Loucy (cell line): ENCODE data around the gene CCDC57.

ENCODE experiments used
- H2AFZ ChIP-seq: fragments of 200-600 bp; sonication (generic); 2 replicates; pipeline ENCODE4 v1.6.0; 2016; ENCODE audit warnings: antibody characterized with exemption, mild to moderate bottlenecking, low read length, moderate library complexity
- H3F3A ChIP-seq: fragments of 200-600 bp; 2 replicates; pipeline ENCODE4 v1.6.0; 2016; ENCODE audit warnings: antibody characterized with exemption, low read depth, mild to moderate bottlenecking
- H3K27me3 ChIP-seq: fragments of 200-600 bp; sonication (generic); 2 replicates; pipeline ENCODE4 v1.6.1; 2014; ENCODE audit warnings: low read length, mild to moderate bottlenecking; ENCODE audit not compliant: insufficient read depth, poor library complexity, severe bottlenecking
- H3K36me3 ChIP-seq: fragments of 200-600 bp; sonication (generic); 2 replicates; pipeline ENCODE4 v1.6.1; 2016; ENCODE audit warnings: low read length; ENCODE audit not compliant: insufficient read depth
- H3K4me1 ChIP-seq: fragments of 200-600 bp; sonication (generic); 2 replicates; pipeline ENCODE4 v1.5.1; 2014; ENCODE audit warnings: low read length, mild to moderate bottlenecking; ENCODE audit not compliant: insufficient read depth, poor library complexity, severe bottlenecking
- H3K4me2 ChIP-seq: fragments of 200-600 bp; sonication (generic); 2 replicates; pipeline ENCODE4 v1.6.0; 2014; ENCODE audit warnings: antibody characterized with exemption, low read length, low read depth, mild to moderate bottlenecking; ENCODE audit not compliant: poor library complexity, severe bottlenecking
- H3K4me3 ChIP-seq: fragments of 200-600 bp; sonication (generic); 2 replicates; pipeline ENCODE4 v1.5.1; 2014; ENCODE audit warnings: low read length, mild to moderate bottlenecking, mixed read lengths; ENCODE audit not compliant: poor library complexity, severe bottlenecking
- H3K79me2 ChIP-seq: fragments of 200-600 bp; sonication (generic); 2 replicates; pipeline ENCODE4 v1.6.1; 2014; ENCODE audit warnings: low read length; ENCODE audit not compliant: insufficient read depth
- H3K9ac ChIP-seq: fragments of 200-600 bp; sonication (generic); 2 replicates; pipeline ENCODE4 v1.6.0; 2014; ENCODE audit warnings: mild to moderate bottlenecking, low read depth, low read length, moderate library complexity; ENCODE audit not compliant: poor library complexity, severe bottlenecking
- H3K9me2 ChIP-seq: fragments of 200-600 bp; sonication (generic); replicated peaks from 2 replicates; pipeline ENCODE4 v1.6.1; 2016; ENCODE audit warnings: low read depth, low read length, mixed read lengths
- H3K9me3 ChIP-seq: fragments of 200-600 bp; sonication (generic); 2 replicates; pipeline ENCODE4 v1.6.1; 2014; ENCODE audit warnings: mild to moderate bottlenecking, antibody characterized with exemption, low read length, low read depth; ENCODE audit not compliant: insufficient read depth
- H4K20me1 ChIP-seq: fragments of 200-600 bp; sonication (generic); 2 replicates; pipeline ENCODE4 v1.6.0; 2014; ENCODE audit warnings: antibody characterized with exemption, low read length, mild to moderate bottlenecking; ENCODE audit not compliant: insufficient read depth, poor library complexity, severe bottlenecking
- CTCF ChIP-seq: fragments of 200-600 bp; sonication (generic); conservative IDR thresholded peaks from 2 replicates; pipeline ENCODE4 v1.5.1; 2014; ENCODE audit warnings: mild to moderate bottlenecking, antibody characterized with exemption, low read length
- EZH2phosphoT487 ChIP-seq: fragments of 200-600 bp; IDR thresholded peaks from 2 replicates; pipeline ENCODE4 v1.6.1; 2018; ENCODE audit warnings: antibody characterized with exemption, mild to moderate bottlenecking, moderate library complexity, borderline replicate concordance

Gene CCDC57

DNA sequence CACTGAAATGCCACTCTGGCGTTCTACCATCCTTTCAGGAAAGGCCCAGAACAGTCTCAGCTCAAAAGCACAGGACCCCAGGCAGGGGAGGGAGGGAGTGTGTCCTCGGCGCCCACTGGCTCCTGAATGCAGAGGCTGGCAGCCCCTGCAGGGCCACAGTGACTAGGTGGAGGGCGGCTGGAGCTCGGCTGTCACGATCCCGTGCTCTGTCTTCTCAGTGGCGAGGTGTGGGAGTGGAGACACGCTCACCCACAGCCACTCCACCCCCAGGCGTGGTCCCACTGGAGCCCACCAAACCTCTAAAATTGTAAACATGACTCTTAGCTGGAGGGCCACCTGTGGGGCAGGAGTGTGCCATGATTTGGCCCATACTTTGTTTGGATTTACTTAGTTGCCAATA, 98.2 kb downstream of the CCDC57 start:
- TF ChIP-seq EZH2phosphoT487: no peak
- Histone ChIP-seq H3K27me3 (no peaks in the 10 kb centered on the region), H3K9me3 (no peaks in the 10 kb centered on the region), H3K4me1 (no peaks in the 10 kb centered on the region), H3K36me3 (peaks cover 43% of the 10 kb centered on the region; the same call in 1 of the 2 replicates), H3F3A (no peaks in the 10 kb centered on the region; the same call in 1 of the 2 replicates), H3K79me2 (0 out of 2 replicates have a peak, but pooled peaks cover 4% of the 10 kb centered on the region), H3K9ac (no peak overlapping the region), H4K20me1 (no peaks in the 10 kb centered on the region), H2AFZ (no peak overlapping the region), H3K4me2 (no peak overlapping the region), H3K4me3 (no peak overlapping the region), H3K9me2 (no peaks in the 10 kb centered on the region)

DNA sequence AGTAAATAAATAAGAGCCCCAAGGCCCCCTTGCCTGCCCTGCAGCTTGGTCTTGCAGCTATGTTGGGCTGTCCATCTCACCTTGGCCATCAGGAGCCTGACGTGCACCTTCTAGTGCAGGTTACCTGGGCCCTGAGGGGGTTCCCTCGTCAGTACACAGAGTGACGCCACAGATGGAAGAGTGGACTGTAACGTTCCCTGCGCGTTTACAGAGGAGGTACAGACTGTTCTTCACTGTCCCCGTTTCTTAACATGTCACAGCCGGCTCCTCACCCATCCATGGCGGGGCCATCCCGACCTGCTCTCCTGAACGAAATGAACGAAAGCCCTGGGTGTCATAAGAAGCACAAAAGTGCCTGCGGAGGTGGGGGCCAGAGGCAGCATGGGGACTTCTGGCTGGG, 98.7 kb downstream of the CCDC57 start:
- H3K9me3 ChIP-seq: no peaks in the 10 kb centered on the region
- no peaks in the 10 kb centered on the region for H4K20me1 ChIP-seq
- H3K36me3 ChIP-seq: peaks cover 42% of the 10 kb centered on the region; the same call in 1 of the 2 replicates
- no peaks in the 10 kb centered on the region; the same call in 1 of the 2 replicates for H3F3A ChIP-seq
- H3K79me2 ChIP-seq: 0 out of 2 replicates have a peak, but pooled peaks cover 4% of the 10 kb centered on the region
- H2AFZ ChIP-seq: no peak overlapping the region
- no peak overlapping the region for H3K9ac ChIP-seq
- H3K9me2 ChIP-seq: no peaks in the 10 kb centered on the region
- no peak overlapping the region for H3K4me2 ChIP-seq
- H3K4me1 ChIP-seq: no peaks in the 10 kb centered on the region
- H3K4me3 ChIP-seq: no peak overlapping the region
- no peaks in the 10 kb centered on the region for H3K27me3 ChIP-seq
- TF ChIP-seq EZH2phosphoT487: no peak
- TF ChIP-seq CTCF: no peak

- no peaks in the 10 kb centered on the region for H3K27me3 ChIP-seq
- no peak for TF ChIP-seq CTCF
- TF ChIP-seq EZH2phosphoT487: no peak
- H3K4me1 ChIP-seq: no peaks in the 10 kb centered on the region
- no peaks in the 10 kb centered on the region; the same call in 1 of the 2 replicates for H3F3A ChIP-seq
- H3K9me2 ChIP-seq: no peaks in the 10 kb centered on the region
- H4K20me1 ChIP-seq: no peaks in the 10 kb centered on the region
- H3K79me2 ChIP-seq: 0 out of 2 replicates have a peak, but pooled peaks cover 4% of the 10 kb centered on the region
- H3K36me3 ChIP-seq: peaks cover 40% of the 10 kb centered on the region; the same call in 1 of the 2 replicates
- H3K4me3 ChIP-seq: no peak overlapping the region
- no peak overlapping the region for H3K9ac ChIP-seq
- H2AFZ ChIP-seq: no peak overlapping the region
- H3K9me3 ChIP-seq: no peaks in the 10 kb centered on the region
- no peak overlapping the region for H3K4me2 ChIP-seq
These were observed 99.2 kb downstream of the CCDC57 start for GRCh38 chr17:82113422-82113821.

DNA sequence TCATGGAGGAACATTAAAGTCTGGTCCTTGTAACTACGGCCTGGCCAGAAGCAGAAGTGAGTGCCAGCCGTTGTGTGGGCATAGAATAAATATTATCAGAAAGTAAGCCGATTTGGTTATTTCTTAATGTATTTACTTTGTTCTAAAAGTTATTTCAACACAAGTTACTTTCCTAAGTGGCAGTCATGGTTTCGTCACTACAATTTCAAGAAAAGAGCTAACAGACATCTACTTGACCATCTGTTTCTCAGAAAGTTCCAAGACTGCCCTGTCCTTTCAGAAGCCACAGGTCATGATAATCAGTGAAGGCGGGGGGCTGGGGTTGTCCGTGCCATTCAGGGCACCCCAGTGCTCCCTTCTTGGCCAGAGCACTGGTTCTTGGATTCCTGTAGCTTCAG, 99.7 kb downstream of the CCDC57 start:
- no peak overlapping the region for H3K4me2 ChIP-seq
- TF ChIP-seq CTCF (no peak), EZH2phosphoT487 (no peak)
- H3K9ac ChIP-seq: no peak overlapping the region
- no peaks in the 10 kb centered on the region for H3K9me3 ChIP-seq
- H3K4me3 ChIP-seq: no peak overlapping the region
- no peaks in the 10 kb centered on the region; the same call in 1 of the 2 replicates for H3F3A ChIP-seq
- H2AFZ ChIP-seq: no peak overlapping the region
- no peaks in the 10 kb centered on the region for H4K20me1 ChIP-seq
- peaks cover 40% of the 10 kb centered on the region; the same call in 1 of the 2 replicates for H3K36me3 ChIP-seq
- no peaks in the 10 kb centered on the region for H3K27me3 ChIP-seq
- H3K79me2 ChIP-seq: 0 out of 2 replicates have a peak, but pooled peaks cover 2% of the 10 kb centered on the region
- H3K4me1 ChIP-seq: no peaks in the 10 kb centered on the region
- H3K9me2 ChIP-seq: no peaks in the 10 kb centered on the region
